ENCODE data around the gene ELOVL3. TPM values are rescaled to one million over a fixed set of nuclear protein-coding genes. Genes with fewer than 3 reads are reported as not detected.

ELOVL3 gene
- total and polyA plus RNA-seq, 2 experiments from 2014 or later = 0.59 TPM; not detected in 1

- TF ChIP-seq ZNF462 (CRISPR knock-in tag; IDR thresholded peaks at IDR 0.05) (no peak), NANOG (IDR thresholded peaks at IDR 0.05; ENCODE audit: borderline replicate concordance) (no peak), CTCF (conservative IDR thresholded peaks at IDR 0.05; ENCODE audit: low read depth in 2 of 2) (no peak)
Observed at GRCh38 chr10:102236006-102236405, 9.9 kb downstream of the ELOVL3 start (continued).

- no peak overlapping the region for H3K4me3 ChIP-seq
- no peak overlapping the region for H3K4me2 ChIP-seq
- H3K36me3 Mint-ChIP-seq (ENCODE audit: low read depth) = no peaks in the 10 kb centered on the region; the same call in 2 of the 3 replicates
- no peak for DNase-seq (ENCODE audit: low spot score)
- no peak overlapping the region for H3K27ac ChIP-seq (ENCODE audit: low read depth)
- no peak overlapping the region for H3K4me3 Mint-ChIP-seq
- H3K9me3 Mint-ChIP-seq = no peaks in the 10 kb centered on the region
- H2AFZ ChIP-seq = no peak overlapping the region
- H4K20me1 ChIP-seq (replicated peaks; ENCODE audit: insufficient read depth) = no peaks in the 10 kb centered on the region; the same call in 1 of the 2 replicates
- peaks cover 98% of the 10 kb centered on the region for H3K27me3 ChIP-seq (ENCODE audit: insufficient read depth)
- H3K27me3 Mint-ChIP-seq (ENCODE audit: insufficient read depth, low read depth, poor library complexity) = peaks cover 86% of the 10 kb centered on the region
- H3K9me2 ChIP-seq (ENCODE audit: insufficient read depth) = no peaks in the 10 kb centered on the region
- no peak for ATAC-seq
- H3K79me2 ChIP-seq (replicated peaks; ENCODE audit: insufficient read depth) = no peaks in the 10 kb centered on the region
- no peaks in the 10 kb centered on the region for H3K36me3 ChIP-seq (ENCODE audit: insufficient read depth)
- H3K4me1 ChIP-seq (ENCODE audit: insufficient read depth) = no peaks in the 10 kb centered on the region; the same call in 1 of the 2 replicates
- no peaks in the 10 kb centered on the region for H3F3A ChIP-seq (replicated peaks; ENCODE audit: low read depth)
- H3K4me1 Mint-ChIP-seq = peaks cover 19% of the 10 kb centered on the region
- H3K27ac Mint-ChIP-seq = no peak overlapping the region
- no peak for TF ChIP-seq CREB1 (CRISPR knock-in tag; IDR thresholded peaks at IDR 0.05; ENCODE audit: low read depth)
- no peak for TF ChIP-seq STAT1 (IDR thresholded peaks at IDR 0.05; ENCODE audit: unreplicated experiment)
- TF ChIP-seq EZH2 (IDR thresholded peaks at IDR 0.05; ENCODE audit: low read depth, unreplicated experiment) = no peak
- no peak for TF ChIP-seq JUNB (IDR thresholded peaks at IDR 0.05; ENCODE audit: unreplicated experiment)
- TF ChIP-seq ETS1 (IDR thresholded peaks at IDR 0.05) = no peak
- TF ChIP-seq EZH2phosphoT487 (IDR thresholded peaks at IDR 0.05; ENCODE audit: unreplicated experiment) = no peak
- TF ChIP-seq REST (IDR thresholded peaks at IDR 0.05; ENCODE audit: unreplicated experiment) = no peak
- TF ChIP-seq POLR2AphosphoS5 (IDR thresholded peaks at IDR 0.05; ENCODE audit: low read depth) = no peak
- no peak for TF ChIP-seq ZNF114 (CRISPR knock-in tag; IDR thresholded peaks at IDR 0.05)
- no peak for TF ChIP-seq NANOG (IDR thresholded peaks at IDR 0.05; ENCODE audit: borderline replicate concordance)
Observed at GRCh38 chr10:102237711-102238252, 11.7 kb downstream of the ELOVL3 start.

Data from GM23338 (cell line).